Measurements from ENCODE around the gene FARP1.

- no peak for TF ChIP-seq CTCF (conservative IDR thresholded peaks at IDR 0.05; ENCODE audit: low read length)
- TF ChIP-seq EZH2phosphoT487 (IDR thresholded peaks at IDR 0.05; ENCODE audit: borderline replicate concordance, low read depth, low read length), result no peak
These were observed 353.0 kb downstream of the FARP1 start for GRCh38 chr13:98495627-98496478.
